ENCODE measurements around the gene COL5A1. TPM values are rescaled to one million over a fixed set of nuclear protein-coding genes. Genes with fewer than 3 reads are reported as not detected.

The COL5A1 gene
- total and polyA plus RNA-seq, 2 experiments from 2014 or later = 2.5 to 13.1 TPM

GRCh38 chr9:134813841-134814240 is 172.2 kb downstream of the COL5A1 start (continued):
- TF ChIP-seq ZNF462 (CRISPR knock-in tag; IDR thresholded peaks at IDR 0.05) (no peak), CTCF (conservative IDR thresholded peaks at IDR 0.05; ENCODE audit: low read depth in 2 of 2) (no peak)

GRCh38 chr9:134814598-134815215 is 173.1 kb downstream of the COL5A1 start:
- no peaks in the 10 kb centered on the region for H3K27me3 ChIP-seq (ENCODE audit: insufficient read depth)
- H3K27ac ChIP-seq (ENCODE audit: low read depth) = no peak overlapping the region
- H3K27ac Mint-ChIP-seq = no peak overlapping the region
- peaks cover 12% of the 10 kb centered on the region for H3K4me1 ChIP-seq (ENCODE audit: insufficient read depth)
- H3K27me3 Mint-ChIP-seq (ENCODE audit: insufficient read depth, low read depth, poor library complexity) = peaks cover 6% of the 10 kb centered on the region
- no peaks in the 10 kb centered on the region for H3K36me3 ChIP-seq (ENCODE audit: insufficient read depth)
- DNase-seq (ENCODE audit: low spot score) = no peak
- ATAC-seq = no peak
- no peaks in the 10 kb centered on the region for H3F3A ChIP-seq (replicated peaks; ENCODE audit: low read depth)
- peaks cover 31% of the 10 kb centered on the region for H3K4me1 Mint-ChIP-seq
- no peaks in the 10 kb centered on the region for H3K9me2 ChIP-seq (ENCODE audit: insufficient read depth)
- H3K4me3 ChIP-seq = no peak overlapping the region
- H2AFZ ChIP-seq = no peak overlapping the region
- H3K9me3 Mint-ChIP-seq = no peaks in the 10 kb centered on the region
- H3K4me3 Mint-ChIP-seq = no peak overlapping the region
- no peak overlapping the region for H3K4me2 ChIP-seq
- no peaks in the 10 kb centered on the region for H3K79me2 ChIP-seq (replicated peaks; ENCODE audit: insufficient read depth)
- no peaks in the 10 kb centered on the region for H4K20me1 ChIP-seq (replicated peaks; ENCODE audit: insufficient read depth)
- no peaks in the 10 kb centered on the region for H3K36me3 Mint-ChIP-seq (ENCODE audit: low read depth)
- TF ChIP-seq EZH2phosphoT487 (IDR thresholded peaks at IDR 0.05; ENCODE audit: unreplicated experiment) = no peak
- TF ChIP-seq NANOG (IDR thresholded peaks at IDR 0.05; ENCODE audit: borderline replicate concordance) = no peak
- TF ChIP-seq CTCF (conservative IDR thresholded peaks at IDR 0.05; ENCODE audit: low read depth in 2 of 2) = no peak
- no peak for TF ChIP-seq JUNB (IDR thresholded peaks at IDR 0.05; ENCODE audit: unreplicated experiment)
- no peak for TF ChIP-seq EZH2 (IDR thresholded peaks at IDR 0.05; ENCODE audit: low read depth, unreplicated experiment)
- TF ChIP-seq ZNF114 (CRISPR knock-in tag; IDR thresholded peaks at IDR 0.05) = no peak
- no peak for TF ChIP-seq REST (IDR thresholded peaks at IDR 0.05; ENCODE audit: unreplicated experiment)
- no peak for TF ChIP-seq POLR2AphosphoS5 (IDR thresholded peaks at IDR 0.05; ENCODE audit: low read depth)

All from GM23338 (cell line).